Ovary (tissue), 3 donors: ENCODE results near the gene KLK15.

Experiments
- CTCF ChIP-seq, 3 donors: fragments of 450-650 bp in 2 of 3; fragments of 200-600 bp in 1 of 3; IDR thresholded peaks; one replicate each; pipeline versions ENCODE4 v1.5.1 to v1.8.0; 2016 to 2022; ENCODE audit warnings: antibody characterized with exemption in 3 of 3, mild to moderate bottlenecking in 1 of 3
- EP300 ChIP-seq: sonication (generic); formaldehyde crosslinking; IDR thresholded peaks from one replicate; pipeline ENCODE4 v1.6.1; 2017; ENCODE audit warnings: antibody characterized with exemption
- POLR2A ChIP-seq: fragments of 450-650 bp; IDR thresholded peaks from one replicate; pipeline ENCODE4 v1.6.1; 2017; ENCODE audit warnings: antibody characterized with exemption, mild to moderate bottlenecking, moderate library complexity
- donor health status: DM: no; HTN: no; CAD: no.

DNA sequence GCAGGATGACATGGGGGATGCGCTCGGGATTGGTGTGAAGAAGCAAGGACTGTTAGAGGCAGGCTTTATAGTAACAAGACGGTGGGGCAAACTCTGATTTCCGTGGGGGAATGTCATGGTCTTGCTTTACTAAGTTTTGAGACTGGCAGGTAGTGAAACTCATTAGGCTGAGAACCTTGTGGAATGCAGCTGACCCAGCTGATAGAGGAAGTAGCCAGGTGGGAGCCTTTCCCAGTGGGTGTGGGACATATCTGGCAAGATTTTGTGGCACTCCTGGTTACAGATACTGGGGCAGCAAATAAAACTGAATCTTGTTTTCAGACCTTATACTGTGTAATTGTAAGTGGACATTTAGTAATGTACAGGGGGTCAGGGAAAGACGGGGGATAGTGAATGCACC lies 46.9 kb upstream of the KLK15 start:
- TF ChIP-seq CTCF (IDR thresholded peaks at IDR 0.05) (no peak), EP300 (no peak), POLR2A (no peak)
